K562 (cell line): ENCODE results near the gene INO80. TPM values are rescaled to one million over a fixed set of nuclear protein-coding genes. Genes with fewer than 3 reads are reported as not detected.

Experiments used
- NR2F6 ChIP-seq: fragments of 450-650 bp; formaldehyde crosslinking; IDR thresholded peaks from 2 replicates; pipeline ENCODE4 v1.4.0; 2020; ENCODE audit warnings: mild to moderate bottlenecking
- POLR2AphosphoS2 ChIP-seq: IDR thresholded peaks from 2 replicates; pipeline ENCODE4 v1.6.1; 2012; ENCODE audit warnings: low read length, improper control_type of control experiment
- XRCC4 ChIP-seq: IDR thresholded peaks from one replicate; pipeline ENCODE4 v1.6.1; 2011; ENCODE audit not compliant: insufficient read depth, insufficient read length; ENCODE audit errors: extremely low read depth
- polyA plus RNA-seq, 8 experiments: library from polyadenylated mRNA; depleted of rRNA in 4 of 8; stranded (reverse) in 5 of 8; unstranded in 3 of 8; fragments of >200 nt; fragmentation: Nextera tagmentation in 2 of 8; fragmentation: Illumina TruSeq in 1 of 8; extraction: Ambion mirVana in 2 of 8; extraction: Trizol in 1 of 8; gene quantifications; 2 replicates each; pipeline versions ENCODE4 v1.2.1 to v1.2.3, GENCODE V29; 2011 to 2014; ENCODE audit warnings: inconsistent platforms in 1 of 8, missing spikeins in 1 of 8
- total RNA-seq, 7 experiments: library from RNA; depleted of rRNA in 6 of 7; stranded (reverse); fragments of >200 nt in 6 of 7; fragmentation: Illumina TruSeq in 2 of 7; extraction: Trizol in 2 of 7; gene quantifications; 2 replicates each; pipeline versions ENCODE4 v1.2.1 to v1.2.3, GENCODE V29; 2011 to 2021; ENCODE audit warnings: low replicate concordance in 1 of 7
- TF ChIP-seq, protein P1 (sequence below), 2 experiments: fragments of 450-650 bp; IDR thresholded peaks; 2 replicates each; pipeline ENCODE4 v1.6.1; 2018; ENCODE audit warnings: mild to moderate bottlenecking in 2 of 2, low read depth in 1 of 2; ENCODE audit not compliant: partially characterized antibody in 2 of 2
- TF ChIP-seq, protein P2 (sequence below): fragments of 250-450 bp; sonication (Bioruptor Pico); IDR thresholded peaks from 2 replicates; pipeline ENCODE4 v1.4.0; 2020
- TF ChIP-seq, protein P3 (sequence below): fragments of 450-650 bp; IDR thresholded peaks from 2 replicates; pipeline ENCODE4 v1.6.1; 2016; ENCODE audit warnings: low read depth, mild to moderate bottlenecking, moderate library complexity

The INO80 gene
- total and polyA plus RNA-seq, 9 of the 15 experiments (the other 6 are each of a cell fraction or from before 2014, with no cell fraction given), result 1.1 to 25.7 (median 19.9) TPM

DNA sequence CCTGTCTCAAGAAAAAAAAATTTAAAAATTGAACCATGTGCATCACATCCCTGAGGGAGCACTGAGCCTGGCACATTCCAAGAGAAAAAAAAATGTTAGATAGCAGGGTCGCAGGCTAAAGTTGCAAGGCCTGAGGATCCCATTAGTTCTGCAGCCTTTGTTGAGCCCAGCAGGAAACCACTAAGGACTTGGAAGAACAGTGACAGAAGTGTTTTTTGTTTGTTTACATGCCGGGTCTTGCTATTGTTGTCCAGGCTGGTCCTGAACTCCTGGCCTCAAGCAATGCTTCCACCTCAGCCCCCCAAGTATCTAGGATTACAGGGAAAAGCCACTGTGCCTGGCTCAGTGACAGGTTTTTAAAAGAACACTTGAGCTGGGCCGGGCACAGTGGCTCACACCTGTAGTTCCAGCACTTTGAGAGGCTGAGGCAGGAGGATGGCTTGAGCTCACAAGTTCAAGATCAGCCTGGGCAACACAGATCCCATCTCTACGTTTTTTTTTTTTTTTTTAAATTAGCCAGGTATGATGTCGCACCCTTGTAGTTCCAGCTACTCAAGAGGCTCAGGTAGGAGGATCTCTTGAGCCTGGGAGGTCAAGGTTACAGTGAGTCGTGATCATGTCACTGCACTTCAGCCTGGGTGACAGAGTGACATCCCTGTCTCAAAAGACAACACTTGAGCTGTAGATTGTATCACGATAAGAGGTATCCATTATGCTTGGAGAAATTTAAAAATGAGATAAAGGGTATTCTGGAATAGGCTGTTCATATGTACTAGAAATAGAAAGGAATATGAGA lies 147.6 kb downstream of the INO80 start (continued):
- TF ChIP-seq, protein P1, sequence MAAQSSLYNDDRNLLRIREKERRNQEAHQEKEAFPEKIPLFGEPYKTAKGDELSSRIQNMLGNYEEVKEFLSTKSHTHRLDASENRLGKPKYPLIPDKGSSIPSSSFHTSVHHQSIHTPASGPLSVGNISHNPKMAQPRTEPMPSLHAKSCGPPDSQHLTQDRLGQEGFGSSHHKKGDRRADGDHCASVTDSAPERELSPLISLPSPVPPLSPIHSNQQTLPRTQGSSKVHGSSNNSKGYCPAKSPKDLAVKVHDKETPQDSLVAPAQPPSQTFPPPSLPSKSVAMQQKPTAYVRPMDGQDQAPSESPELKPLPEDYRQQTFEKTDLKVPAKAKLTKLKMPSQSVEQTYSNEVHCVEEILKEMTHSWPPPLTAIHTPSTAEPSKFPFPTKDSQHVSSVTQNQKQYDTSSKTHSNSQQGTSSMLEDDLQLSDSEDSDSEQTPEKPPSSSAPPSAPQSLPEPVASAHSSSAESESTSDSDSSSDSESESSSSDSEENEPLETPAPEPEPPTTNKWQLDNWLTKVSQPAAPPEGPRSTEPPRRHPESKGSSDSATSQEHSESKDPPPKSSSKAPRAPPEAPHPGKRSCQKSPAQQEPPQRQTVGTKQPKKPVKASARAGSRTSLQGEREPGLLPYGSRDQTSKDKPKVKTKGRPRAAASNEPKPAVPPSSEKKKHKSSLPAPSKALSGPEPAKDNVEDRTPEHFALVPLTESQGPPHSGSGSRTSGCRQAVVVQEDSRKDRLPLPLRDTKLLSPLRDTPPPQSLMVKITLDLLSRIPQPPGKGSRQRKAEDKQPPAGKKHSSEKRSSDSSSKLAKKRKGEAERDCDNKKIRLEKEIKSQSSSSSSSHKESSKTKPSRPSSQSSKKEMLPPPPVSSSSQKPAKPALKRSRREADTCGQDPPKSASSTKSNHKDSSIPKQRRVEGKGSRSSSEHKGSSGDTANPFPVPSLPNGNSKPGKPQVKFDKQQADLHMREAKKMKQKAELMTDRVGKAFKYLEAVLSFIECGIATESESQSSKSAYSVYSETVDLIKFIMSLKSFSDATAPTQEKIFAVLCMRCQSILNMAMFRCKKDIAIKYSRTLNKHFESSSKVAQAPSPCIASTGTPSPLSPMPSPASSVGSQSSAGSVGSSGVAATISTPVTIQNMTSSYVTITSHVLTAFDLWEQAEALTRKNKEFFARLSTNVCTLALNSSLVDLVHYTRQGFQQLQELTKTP (IDR thresholded peaks at IDR 0.05; ENCODE audit: low read depth in 1 of 2, partially characterized antibody in 2 of 2), result no peak
- TF ChIP-seq XRCC4 (no peak), POLR2AphosphoS2 (no peak), NR2F6 (CRISPR knock-in tag) (no peak)
- TF ChIP-seq, protein P2, sequence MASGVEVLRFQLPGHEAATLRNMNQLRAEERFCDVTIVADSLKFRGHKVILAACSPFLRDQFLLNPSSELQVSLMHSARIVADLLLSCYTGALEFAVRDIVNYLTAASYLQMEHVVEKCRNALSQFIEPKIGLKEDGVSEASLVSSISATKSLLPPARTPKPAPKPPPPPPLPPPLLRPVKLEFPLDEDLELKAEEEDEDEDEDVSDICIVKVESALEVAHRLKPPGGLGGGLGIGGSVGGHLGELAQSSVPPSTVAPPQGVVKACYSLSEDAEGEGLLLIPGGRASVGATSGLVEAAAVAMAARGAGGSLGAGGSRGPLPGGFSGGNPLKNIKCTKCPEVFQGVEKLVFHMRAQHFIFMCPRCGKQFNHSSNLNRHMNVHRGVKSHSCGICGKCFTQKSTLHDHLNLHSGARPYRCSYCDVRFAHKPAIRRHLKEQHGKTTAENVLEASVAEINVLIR (CRISPR knock-in tag), result no peak
- TF ChIP-seq, protein P3, sequence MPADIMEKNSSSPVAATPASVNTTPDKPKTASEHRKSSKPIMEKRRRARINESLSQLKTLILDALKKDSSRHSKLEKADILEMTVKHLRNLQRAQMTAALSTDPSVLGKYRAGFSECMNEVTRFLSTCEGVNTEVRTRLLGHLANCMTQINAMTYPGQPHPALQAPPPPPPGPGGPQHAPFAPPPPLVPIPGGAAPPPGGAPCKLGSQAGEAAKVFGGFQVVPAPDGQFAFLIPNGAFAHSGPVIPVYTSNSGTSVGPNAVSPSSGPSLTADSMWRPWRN, result no peak
